IMR-90 (cell line): ENCODE results near the gene DEGS2. TPM values are rescaled to one million over a fixed set of nuclear protein-coding genes. Genes with fewer than 3 reads are reported as not detected.

ENCODE experiments used
- ATAC-seq: fragments of 200-7000 bp; cut with Tn5 transposase; 2 replicates; pipeline ENCODE4 v1.9.1; 2020; ENCODE audit warnings: low read depth, mild to moderate bottlenecking, moderate library complexity
- BruUV-seq: library from RNA; stranded (reverse); fragments of 400-500 nt; replicated peaks from 2 replicates; lab custom pipeline; 2021; lab: Mats Ljungman, UMichigan
- CTCF ChIA-PET: fragments of 300-600 bp; formaldehyde crosslinking; extraction: SDS; loops from one replicate; lab custom pipeline; 2021; ENCODE audit warnings: antibody characterized with exemption; lab: Yijun Ruan, JAX
- POLR2A ChIA-PET: fragments of 300-600 bp; sonication (Branson Sonifier 250); formaldehyde crosslinking; loops from one replicate; lab custom pipeline; 2022; ENCODE audit warnings: antibody characterized with exemption; ENCODE audit not compliant: unreplicated experiment; lab: Charles Lee
- DNase-seq: peaks from one replicate; pipeline ENCODE4 v3.0.0; 2013
- H2AFZ ChIP-seq: replicated peaks from 2 replicates; pipeline ENCODE3; 2013; ENCODE audit warnings: low read length, mild to moderate bottlenecking; ENCODE audit not compliant: poor library complexity
- H2AK5ac ChIP-seq: 2 replicates; pipeline ENCODE4 v1.6.1; 2013; ENCODE audit warnings: low read depth, low read length, inconsistent platforms
- H2AK9ac ChIP-seq: replicated peaks from 2 replicates; pipeline ENCODE3; 2013; ENCODE audit warnings: mild to moderate bottlenecking, low read depth, low read length, moderate library complexity; ENCODE audit not compliant: poor library complexity
- H2BK120ac ChIP-seq: 2 replicates; pipeline ENCODE4 v1.6.1; 2013; ENCODE audit warnings: low read depth, low read length, inconsistent platforms
- H2BK15ac ChIP-seq: 3 replicates; pipeline ENCODE4 v1.6.1; 2013; ENCODE audit warnings: low read depth, low read length, inconsistent platforms
- H2BK20ac ChIP-seq: 2 replicates; pipeline ENCODE4 v1.6.1; 2013; ENCODE audit warnings: low read depth, mild to moderate bottlenecking, inconsistent platforms, low read length, moderate library complexity
- H2BK5ac ChIP-seq: 2 replicates; pipeline ENCODE4 v1.6.1; 2013; ENCODE audit warnings: mild to moderate bottlenecking, low read depth, low read length, inconsistent platforms; ENCODE audit not compliant: poor library complexity, severe bottlenecking
- H3K14ac ChIP-seq: replicated peaks from 2 replicates; pipeline ENCODE4 v1.6.1; 2013; ENCODE audit warnings: low read depth, low read length, inconsistent platforms
- H3K18ac ChIP-seq: 2 replicates; pipeline ENCODE4 v1.6.1; 2013; ENCODE audit warnings: low read depth, low read length, control low read depth
- H3K23ac ChIP-seq: 2 replicates; pipeline ENCODE4 v1.6.1; 2013; ENCODE audit warnings: low read depth, low read length, inconsistent platforms
- H3K27ac ChIP-seq: 2 replicates; pipeline ENCODE4 v1.5.1; 2013; ENCODE audit warnings: mild to moderate bottlenecking, control low read depth, low read length; ENCODE audit not compliant: insufficient read depth
- H3K27me3 ChIP-seq: 2 replicates; pipeline ENCODE4 v1.6.1; 2013; ENCODE audit warnings: low read length; ENCODE audit not compliant: control insufficient read depth, insufficient read depth
- H3K36me3 ChIP-seq: 2 replicates; pipeline ENCODE4 v1.6.1; 2013; ENCODE audit warnings: low read length, mixed read lengths; ENCODE audit not compliant: control insufficient read depth, insufficient read depth
- H3K4ac ChIP-seq: 2 replicates; pipeline ENCODE4 v1.6.1; 2013; ENCODE audit warnings: low read depth, low read length, inconsistent platforms
- H3K4me1 ChIP-seq: 2 replicates; pipeline ENCODE4 v1.6.1; 2013; ENCODE audit warnings: low read length, mixed read lengths; ENCODE audit not compliant: control insufficient read depth, insufficient read depth
- H3K4me2 ChIP-seq: 2 replicates; pipeline ENCODE4 v1.6.1; 2013; ENCODE audit warnings: low read depth, mild to moderate bottlenecking, control low read depth, low read length, moderate library complexity
- H3K4me3 ChIP-seq: 2 replicates; pipeline ENCODE4 v1.5.1; 2013; ENCODE audit warnings: low read depth, mild to moderate bottlenecking, control low read depth, low read length, moderate library complexity; ENCODE audit not compliant: insufficient read depth
- H3K56ac ChIP-seq: 2 replicates; pipeline ENCODE4 v1.6.1; 2013; ENCODE audit warnings: low read length, inconsistent platforms; ENCODE audit not compliant: insufficient read depth; ENCODE audit errors: extremely low read depth
- H3K79me1 ChIP-seq, 2 experiments: 2 replicates each; pipeline ENCODE4 v1.6.1; 2013; ENCODE audit warnings: low read length in 2 of 2, inconsistent platforms in 1 of 2, low read depth in 1 of 2
- H3K9ac ChIP-seq: 2 replicates; pipeline ENCODE4 v1.6.1; 2013; ENCODE audit warnings: low read depth, low read length, control low read depth
- H3K9me1 ChIP-seq: 2 replicates; pipeline ENCODE4 v1.6.1; 2013; ENCODE audit warnings: low read length, inconsistent platforms; ENCODE audit not compliant: insufficient read depth
- H3K9me3 ChIP-seq: 2 replicates; pipeline ENCODE4 v1.6.1; 2013; ENCODE audit warnings: low read length; ENCODE audit not compliant: control insufficient read depth, insufficient read depth
- H4K20me1 ChIP-seq: 2 replicates; pipeline ENCODE4 v1.6.1; 2013; ENCODE audit warnings: low read length, inconsistent platforms; ENCODE audit not compliant: insufficient read depth
- H4K5ac ChIP-seq: 2 replicates; pipeline ENCODE4 v1.6.1; 2013; ENCODE audit warnings: mild to moderate bottlenecking, low read depth, low read length, control low read depth
- H4K8ac ChIP-seq, 2 experiments: 2 replicates each; pipeline ENCODE4 v1.6.1; 2013; ENCODE audit warnings: low read depth in 2 of 2, low read length in 2 of 2, control low read depth in 1 of 2, inconsistent platforms in 1 of 2
- H4K91ac ChIP-seq: 2 replicates; pipeline ENCODE4 v1.6.1; 2013; ENCODE audit warnings: low read depth, low read length, inconsistent platforms; ENCODE audit not compliant: insufficient read depth
- BHLHE40 ChIP-seq: fragments of 150-350 bp; IDR thresholded peaks from 2 replicates; pipeline ENCODE4 v1.6.1; 2016; ENCODE audit warnings: mild to moderate bottlenecking, low read depth, low read length
- CEBPB ChIP-seq: IDR thresholded peaks from 2 replicates; pipeline ENCODE4 v1.6.1; 2012; ENCODE audit warnings: low read depth, low read length, improper control_type of control experiment
- CHD1 ChIP-seq: IDR thresholded peaks from 2 replicates; pipeline ENCODE4 v1.6.1; 2012; ENCODE audit warnings: low read depth, low read length, improper control_type of control experiment
- FOS ChIP-seq: fragments of 150-350 bp; IDR thresholded peaks from 2 replicates; pipeline ENCODE4 v1.6.1; 2016; ENCODE audit warnings: low read depth, low read length
- MAFK ChIP-seq: IDR thresholded peaks from 2 replicates; pipeline ENCODE4 v1.6.1; 2012; ENCODE audit warnings: low read depth, low read length, improper control_type of control experiment
- MAZ ChIP-seq: IDR thresholded peaks from 2 replicates; pipeline ENCODE4 v1.6.1; 2012; ENCODE audit warnings: low read depth, mild to moderate bottlenecking, low read length, improper control_type of control experiment, moderate library complexity, borderline replicate concordance
- MXI1 ChIP-seq: IDR thresholded peaks from 2 replicates; pipeline ENCODE4 v1.6.1; 2012; ENCODE audit warnings: low read depth, mild to moderate bottlenecking, low read length, moderate library complexity, borderline replicate concordance
- NFE2L2 ChIP-seq: fragments of 150-350 bp; IDR thresholded peaks from 2 replicates; pipeline ENCODE4 v1.6.1; 2016; ENCODE audit warnings: low read depth, mild to moderate bottlenecking, low read length
- POLR2A ChIP-seq: IDR thresholded peaks from 2 replicates; pipeline ENCODE4 v1.6.1; 2012; ENCODE audit warnings: mild to moderate bottlenecking, low read depth, low read length
- RAD21 ChIP-seq: IDR thresholded peaks from 2 replicates; pipeline ENCODE4 v1.6.1; 2012; ENCODE audit warnings: low read length, improper control_type of control experiment
- RCOR1 ChIP-seq: IDR thresholded peaks from 2 replicates; pipeline ENCODE4 v1.6.1; 2012; ENCODE audit warnings: mild to moderate bottlenecking, low read length, improper control_type of control experiment; ENCODE audit not compliant: insufficient replicate concordance
- RFX5 ChIP-seq: IDR thresholded peaks from 2 replicates; pipeline ENCODE4 v1.8.0; 2012; ENCODE audit warnings: low read depth, mild to moderate bottlenecking, low read length, moderate library complexity
- SMC3 ChIP-seq: fragments of 150-350 bp; IDR thresholded peaks from 2 replicates; pipeline ENCODE4 v1.6.1; 2016; ENCODE audit warnings: low read depth, mild to moderate bottlenecking, antibody characterized with exemption, low read length, moderate library complexity
- WGBS, 2 experiments: methylation state at CpG; one replicate each; pipeline versions ENCODE4 v1.1.5 to v1.1.7; 2013; ENCODE audit warnings: missing lambda C conversion rate in 2 of 2; ENCODE audit not compliant: insufficient read length in 1 of 2; ENCODE audit errors: extremely low coverage in 2 of 2; 5-methylcytosine and 5-hydroxymethylcytosine counted together
- dilution Hi-C: fragments of 300-500 bp; cut with HindIII; formaldehyde crosslinking; loops from one replicate; pipeline ENCODE4 v1.14.3; 2018; ENCODE audit warnings: low sequenced_read_pairs; ENCODE audit not compliant: unreplicated experiment
- in situ Hi-C: fragments of 300-500 bp; cut with MboI; formaldehyde crosslinking; loops from 3 replicates; pipeline ENCODE4 v1.14.3; 2019; ENCODE audit warnings: low sequenced_read_pairs, inconsistent platforms, mixed read lengths
- intact Hi-C: fragments of 100-400 bp; cut with micrococcal nuclease; formaldehyde crosslinking; loops from 2 replicates; pipeline ENCODE4 v1.10.0; 2022
- polyA plus RNA-seq, 3 experiments: library from polyadenylated mRNA; depleted of rRNA; stranded (reverse); fragments of >200 nt; gene quantifications; 2 replicates each; pipeline ENCODE4 v1.2.3, GENCODE V29; 2012; ENCODE audit warnings: low replicate concordance in 1 of 3
- total RNA-seq: library from RNA; depleted of rRNA; stranded (reverse); fragments of >200 nt; gene quantifications from 2 replicates; pipeline ENCODE4 v1.2.3, GENCODE V29; 2012
- TF ChIP-seq, protein P1 (sequence below): conservative IDR thresholded peaks from 2 replicates; pipeline ENCODE4 v1.5.1; 2012; ENCODE audit warnings: mild to moderate bottlenecking, low read depth, low read length, improper control_type of control experiment
- TF ChIP-seq, protein P2 (sequence below): fragments of 150-350 bp; IDR thresholded peaks from 2 replicates; pipeline ENCODE4 v1.6.1; 2016; ENCODE audit warnings: low read depth, mild to moderate bottlenecking, low read length, moderate library complexity, borderline replicate concordance
- TF ChIP-seq, protein P3 (sequence below): fragments of 150-350 bp; IDR thresholded peaks from 2 replicates; pipeline ENCODE4 v1.6.1; 2017; ENCODE audit warnings: mild to moderate bottlenecking, antibody characterized with exemption, low read length, low read depth

DEGS2 gene
- total and polyA plus RNA-seq, 2 of the 4 experiments (the other 2 are of a cell fraction) = not detected

DNA sequence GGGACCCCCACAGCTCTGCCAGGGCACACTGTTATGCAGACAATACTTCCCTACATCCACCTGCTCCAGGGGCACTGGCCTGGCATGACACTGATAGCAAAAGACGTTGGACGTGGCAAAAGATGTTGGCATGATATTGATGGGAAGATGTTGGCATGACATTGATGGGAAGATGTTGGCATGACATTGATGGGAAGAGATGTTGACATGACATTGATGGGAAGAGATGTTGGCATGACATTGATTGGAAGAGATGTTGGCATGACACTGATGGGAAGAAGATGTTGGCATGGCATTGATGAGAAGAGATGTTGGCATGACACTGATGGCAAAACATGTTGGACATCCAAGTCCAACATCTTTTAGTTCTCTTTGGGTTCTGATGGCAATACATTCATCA, 11.4 kb upstream of the DEGS2 start:
- Histone ChIP-seq H2BK15ac (no peak overlapping the region), H3K9ac (no peak overlapping the region), H2BK5ac (no peak overlapping the region), H2AK5ac (no peak overlapping the region), H3K4ac (no peak overlapping the region), H3K79me1 (no peaks in the 10 kb centered on the region), H4K91ac (no peak overlapping the region), H4K5ac (no peak overlapping the region), H2BK120ac (no peak overlapping the region), H2AFZ (no peak overlapping the region), H4K8ac (no peak overlapping the region), H3K9me1 (no peaks in the 10 kb centered on the region), H3K9me3 (no peaks in the 10 kb centered on the region; the same call in 1 of the 2 replicates), H3K4me3 (no peak overlapping the region), H3K4me1 (no peaks in the 10 kb centered on the region), H4K20me1 (no peaks in the 10 kb centered on the region; the same call in 1 of the 2 replicates), H3K27ac (no peak overlapping the region), H2BK20ac (no peak overlapping the region), H3K27me3 (peaks cover 32% of the 10 kb centered on the region), H3K23ac (no peak overlapping the region), H3K14ac (no peak overlapping the region), H3K4me2 (no peak overlapping the region), H3K36me3 (no peaks in the 10 kb centered on the region), H3K56ac (no peak overlapping the region), H2AK9ac (no peak overlapping the region), H3K18ac (no peak overlapping the region)
- ChIA-PET CTCF (no interaction called here), POLR2A (no interaction called here)
- in situ Hi-C loops = no loop called here
- 92% methylated on average over 2 of the region's 2 CpGs; no CpG with 5 or more reads in 1 of the 2 experiments for WGBS, 2 experiments
- no TSS peak for BruUV-seq
- TF ChIP-seq NFE2L2 = no peak
- TF ChIP-seq RAD21 = no peak
- TF ChIP-seq, protein P1, sequence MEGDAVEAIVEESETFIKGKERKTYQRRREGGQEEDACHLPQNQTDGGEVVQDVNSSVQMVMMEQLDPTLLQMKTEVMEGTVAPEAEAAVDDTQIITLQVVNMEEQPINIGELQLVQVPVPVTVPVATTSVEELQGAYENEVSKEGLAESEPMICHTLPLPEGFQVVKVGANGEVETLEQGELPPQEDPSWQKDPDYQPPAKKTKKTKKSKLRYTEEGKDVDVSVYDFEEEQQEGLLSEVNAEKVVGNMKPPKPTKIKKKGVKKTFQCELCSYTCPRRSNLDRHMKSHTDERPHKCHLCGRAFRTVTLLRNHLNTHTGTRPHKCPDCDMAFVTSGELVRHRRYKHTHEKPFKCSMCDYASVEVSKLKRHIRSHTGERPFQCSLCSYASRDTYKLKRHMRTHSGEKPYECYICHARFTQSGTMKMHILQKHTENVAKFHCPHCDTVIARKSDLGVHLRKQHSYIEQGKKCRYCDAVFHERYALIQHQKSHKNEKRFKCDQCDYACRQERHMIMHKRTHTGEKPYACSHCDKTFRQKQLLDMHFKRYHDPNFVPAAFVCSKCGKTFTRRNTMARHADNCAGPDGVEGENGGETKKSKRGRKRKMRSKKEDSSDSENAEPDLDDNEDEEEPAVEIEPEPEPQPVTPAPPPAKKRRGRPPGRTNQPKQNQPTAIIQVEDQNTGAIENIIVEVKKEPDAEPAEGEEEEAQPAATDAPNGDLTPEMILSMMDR = no peak
- TF ChIP-seq MAFK = no peak
- TF ChIP-seq MXI1 = no peak
- TF ChIP-seq BHLHE40 = no peak
- no peak for TF ChIP-seq FOS
- TF ChIP-seq CHD1 = no peak
- TF ChIP-seq RFX5 = no peak
- TF ChIP-seq RCOR1 = no peak
- TF ChIP-seq CEBPB = no peak
- no peak for TF ChIP-seq MAZ
- TF ChIP-seq, protein P2, sequence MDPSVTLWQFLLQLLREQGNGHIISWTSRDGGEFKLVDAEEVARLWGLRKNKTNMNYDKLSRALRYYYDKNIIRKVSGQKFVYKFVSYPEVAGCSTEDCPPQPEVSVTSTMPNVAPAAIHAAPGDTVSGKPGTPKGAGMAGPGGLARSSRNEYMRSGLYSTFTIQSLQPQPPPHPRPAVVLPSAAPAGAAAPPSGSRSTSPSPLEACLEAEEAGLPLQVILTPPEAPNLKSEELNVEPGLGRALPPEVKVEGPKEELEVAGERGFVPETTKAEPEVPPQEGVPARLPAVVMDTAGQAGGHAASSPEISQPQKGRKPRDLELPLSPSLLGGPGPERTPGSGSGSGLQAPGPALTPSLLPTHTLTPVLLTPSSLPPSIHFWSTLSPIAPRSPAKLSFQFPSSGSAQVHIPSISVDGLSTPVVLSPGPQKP = no peak
- no peak for TF ChIP-seq POLR2A
- no peak for TF ChIP-seq SMC3
- TF ChIP-seq, protein P3, sequence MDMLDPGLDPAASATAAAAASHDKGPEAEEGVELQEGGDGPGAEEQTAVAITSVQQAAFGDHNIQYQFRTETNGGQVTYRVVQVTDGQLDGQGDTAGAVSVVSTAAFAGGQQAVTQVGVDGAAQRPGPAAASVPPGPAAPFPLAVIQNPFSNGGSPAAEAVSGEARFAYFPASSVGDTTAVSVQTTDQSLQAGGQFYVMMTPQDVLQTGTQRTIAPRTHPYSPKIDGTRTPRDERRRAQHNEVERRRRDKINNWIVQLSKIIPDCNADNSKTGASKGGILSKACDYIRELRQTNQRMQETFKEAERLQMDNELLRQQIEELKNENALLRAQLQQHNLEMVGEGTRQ = no peak
- intact Hi-C loops = no loop called here
- dilution Hi-C loops = no loop called here
- ATAC-seq (no peak), DNase-seq (no peak)
